Measurements from ENCODE around the gene CCNL2. TPM values are rescaled to one million over a fixed set of nuclear protein-coding genes. Genes with fewer than 3 reads are reported as not detected.

Gene CCNL2
- total and polyA plus RNA-seq, 2 donors (not counting 1 experiment from before 2014, with no cell fraction given) = 263 to 347 TPM

DNA sequence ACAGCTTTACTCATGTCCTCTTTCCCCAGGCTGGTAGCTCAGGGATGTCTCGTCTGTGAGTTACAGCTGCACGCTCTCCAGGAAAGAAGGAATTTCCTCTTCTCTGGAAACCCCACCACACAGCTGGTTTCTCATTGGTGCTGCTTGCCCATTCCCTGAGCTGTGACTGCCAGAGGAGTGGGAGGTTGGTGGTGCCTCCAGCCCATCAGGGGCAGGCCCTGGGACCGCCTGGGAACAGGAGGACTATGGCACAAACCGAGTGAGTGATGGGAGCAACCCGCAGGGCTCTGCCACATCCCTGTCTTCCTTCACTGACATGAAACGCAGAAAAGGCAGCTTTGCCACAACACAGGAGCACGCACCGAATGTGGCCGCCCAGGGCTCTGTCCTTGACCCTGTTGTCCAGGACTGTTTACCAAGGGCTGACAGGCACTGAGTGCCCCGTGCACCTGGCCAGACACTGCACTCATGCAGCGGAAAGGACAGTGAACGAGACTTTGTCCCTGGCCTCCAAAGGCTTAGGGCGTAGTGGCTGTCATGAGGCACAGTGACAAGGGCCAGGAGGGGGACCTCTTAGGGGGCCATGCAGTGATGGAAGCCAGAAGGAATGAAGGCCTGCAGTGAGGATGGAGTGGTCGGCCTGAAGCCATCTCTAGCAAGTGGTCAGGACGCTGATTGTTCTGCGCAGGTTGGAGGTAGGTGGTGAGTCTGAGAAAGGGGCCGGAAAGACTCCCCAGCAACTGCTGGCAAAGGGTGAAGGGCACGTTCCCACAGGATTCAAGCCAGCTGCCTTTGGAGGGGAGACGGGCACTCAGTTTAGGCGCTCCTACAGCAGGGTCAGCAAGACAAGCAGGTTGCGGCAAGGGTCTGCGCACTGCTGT lies 1.7 kb upstream of the CCNL2 start:
- Histone ChIP-seq H3K36me3 (replicated peaks in 1 of 2; ENCODE audit: control extremely low read depth in 1 of 2, control insufficient read depth in 1 of 2, extremely low read depth in 1 of 2, insufficient read depth in 2 of 2, low read length in 1 of 2) (peaks cover 0 to 47% of the 10 kb centered on the region in 2 experiments), H3K4me1 (ENCODE audit: control insufficient read depth in 2 of 2, insufficient read depth in 2 of 2, low read length in 2 of 2) (peaks cover 27 to 34% of the 10 kb centered on the region in 2 donors), H3K27ac (ENCODE audit: low read length in 2 of 2) (peak overlapping the region; percentile 33 to 85), H3K27me3 (replicated peaks in 1 of 4; ENCODE audit: control extremely low read depth in 1 of 4, control insufficient read depth in 3 of 4, insufficient read depth in 4 of 4, low read length in 3 of 4) (no peaks in the 10 kb centered on the region), H3K4me3 (ENCODE audit: control extremely low read depth in 1 of 5, extremely low read depth in 1 of 5, insufficient read depth in 1 of 5, low read depth in 2 of 5, low read length in 4 of 5) (peak overlapping the region in 3 of 5 experiments; percentile 92 to 96 (median 95)), H3K79me2 (ENCODE audit: control insufficient read depth, insufficient read depth, low read length) (peaks cover 58% of the 10 kb centered on the region), H4K20me1 (ENCODE audit: control insufficient read depth, insufficient read depth, low read length, poor library complexity, severe bottlenecking) (peaks cover 15% of the 10 kb centered on the region), H3K4me2 (replicated peaks; ENCODE audit: low read depth, low read length, poor library complexity, severe bottlenecking) (peak overlapping the region; percentile 91), H3K9ac (ENCODE audit: low read length) (peak overlapping the region; percentile 90), H2AFZ (ENCODE audit: insufficient read depth, low read depth, low read length, poor library complexity, severe bottlenecking) (no peak overlapping the region), H3K9me3 (ENCODE audit: control extremely low read depth in 1 of 3, control insufficient read depth in 2 of 3, insufficient read depth in 1 of 3, low read length in 2 of 3) (no peaks in the 10 kb centered on the region)
- no peaks in the 10 kb centered on the region for H3K27me3 Mint-ChIP-seq
- ChIA-PET POLR2A (interaction anchor here (2.0 kb wide), 1 partner anchor 26 kb away, joined by 23 read pairs; the partner anchor contains the start of gene AURKAIP1), CTCF (interaction anchor here (0.8 to 2.3 kb wide), 3 partner anchors 24 to 29 kb away, joined by 3 to 12 read pairs (median 4); partner anchors contain the start of gene AURKAIP1)
- TF ChIP-seq, protein P1, sequence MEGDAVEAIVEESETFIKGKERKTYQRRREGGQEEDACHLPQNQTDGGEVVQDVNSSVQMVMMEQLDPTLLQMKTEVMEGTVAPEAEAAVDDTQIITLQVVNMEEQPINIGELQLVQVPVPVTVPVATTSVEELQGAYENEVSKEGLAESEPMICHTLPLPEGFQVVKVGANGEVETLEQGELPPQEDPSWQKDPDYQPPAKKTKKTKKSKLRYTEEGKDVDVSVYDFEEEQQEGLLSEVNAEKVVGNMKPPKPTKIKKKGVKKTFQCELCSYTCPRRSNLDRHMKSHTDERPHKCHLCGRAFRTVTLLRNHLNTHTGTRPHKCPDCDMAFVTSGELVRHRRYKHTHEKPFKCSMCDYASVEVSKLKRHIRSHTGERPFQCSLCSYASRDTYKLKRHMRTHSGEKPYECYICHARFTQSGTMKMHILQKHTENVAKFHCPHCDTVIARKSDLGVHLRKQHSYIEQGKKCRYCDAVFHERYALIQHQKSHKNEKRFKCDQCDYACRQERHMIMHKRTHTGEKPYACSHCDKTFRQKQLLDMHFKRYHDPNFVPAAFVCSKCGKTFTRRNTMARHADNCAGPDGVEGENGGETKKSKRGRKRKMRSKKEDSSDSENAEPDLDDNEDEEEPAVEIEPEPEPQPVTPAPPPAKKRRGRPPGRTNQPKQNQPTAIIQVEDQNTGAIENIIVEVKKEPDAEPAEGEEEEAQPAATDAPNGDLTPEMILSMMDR (IDR thresholded peaks at IDR 0.05) = no peak
- no peak for TF ChIP-seq EZH2 (IDR thresholded peaks at IDR 0.05; ENCODE audit: borderline replicate concordance, insufficient read depth, low read depth, low read length, poor library complexity, severe bottlenecking)
- H3K9me3 Mint-ChIP-seq (ENCODE audit: insufficient read depth) = no peaks in the 10 kb centered on the region
- peak overlapping the region; percentile 94 for H3K4me3 Mint-ChIP-seq
- WGBS (ENCODE audit: insufficient coverage) = 94% methylated on average over 20 of the region's 22 CpGs
- peaks cover 45% of the 10 kb centered on the region for H3K4me1 Mint-ChIP-seq
- DNase-seq = peak; percentile 36
- intact Hi-C loops (cut with micrococcal nuclease) = no loop called here
- H3K27ac Mint-ChIP-seq = peak overlapping the region; percentile 91
- ATAC-seq (ENCODE audit: low read depth) = no peak
